ENCODE data around the gene SPNS2.

- TF ChIP-seq CTCF (IDR thresholded peaks at IDR 0.05) (no peak), POLR2A (IDR thresholded peaks at IDR 0.05) (no peak), EP300 (IDR thresholded peaks at IDR 0.05; ENCODE audit: low read depth) (no peak)
These were observed 74.4 kb downstream of the SPNS2 start for GRCh38 chr17:4573115-4573514.
